Keratinocyte (primary cell): ENCODE data around the gene ALOX15. TPM values are rescaled to one million over a fixed set of nuclear protein-coding genes. Genes with fewer than 3 reads are reported as not detected.
"Not testable (repeated sequence)": the region's sequence is repeated elsewhere in the genome, so short reads cannot be mapped to it uniquely, and the experiment has no call there.

ENCODE experiments used
- DNase-seq: peaks from one replicate; pipeline ENCODE4 v3.0.0-alpha.2; 2011; ENCODE audit warnings: low read depth, missing footprints, low spot score
- FAIRE-seq: peaks from 2 replicates; lab custom pipeline; 2011; peaks lifted over from hg19 to GRCh38; lab: Jason Lieb, UNC
- H2AFZ ChIP-seq: 2 replicates; pipeline ENCODE4 v1.6.0; 2012; ENCODE audit warnings: low read length, control low read depth, inconsistent platforms; ENCODE audit not compliant: control insufficient read depth
- H3K27ac ChIP-seq: 2 replicates; pipeline ENCODE4 v1.5.1; 2011; ENCODE audit warnings: low read length; ENCODE audit not compliant: control insufficient read depth, insufficient read depth
- H3K27me3 ChIP-seq: 3 replicates; pipeline ENCODE4 v1.6.0; 2011; ENCODE audit warnings: low read length; ENCODE audit not compliant: control insufficient read depth, insufficient read depth; ENCODE audit errors: extremely low read depth
- H3K36me3 ChIP-seq, 2 experiments: 2 replicates in 1 of 2; 3 replicates in 1 of 2; pipeline ENCODE4 v1.5.1; 2011; ENCODE audit warnings: low read length in 2 of 2, mild to moderate bottlenecking in 1 of 2; ENCODE audit not compliant: control insufficient read depth in 2 of 2, insufficient read depth in 2 of 2; ENCODE audit errors: extremely low read depth in 1 of 2
- H3K4me1 ChIP-seq: 3 replicates; pipeline ENCODE4 v1.5.1; 2011; ENCODE audit warnings: low read length; ENCODE audit not compliant: control insufficient read depth, insufficient read depth; ENCODE audit errors: extremely low read depth
- H3K4me2 ChIP-seq: 3 replicates; pipeline ENCODE4 v1.6.0; 2011; ENCODE audit warnings: low read depth, low read length; ENCODE audit not compliant: control insufficient read depth, insufficient read depth; ENCODE audit errors: extremely low read depth
- H3K4me3 ChIP-seq, 3 experiments: fragments of 200-600 bp in 1 of 3; sonication (generic) in 1 of 3; 2 replicates in 2 of 3; 3 replicates in 1 of 3; pipeline ENCODE4 v1.5.1; 2011 to 2016; ENCODE audit warnings: low read length in 3 of 3, mild to moderate bottlenecking in 3 of 3, control low read depth in 2 of 3, inconsistent platforms in 1 of 3, low read depth in 1 of 3, mixed read lengths in 1 of 3, mixed run types in 1 of 3, moderate library complexity in 1 of 3; ENCODE audit not compliant: control insufficient read depth in 2 of 3, insufficient read depth in 2 of 3; ENCODE audit errors: extremely low read depth in 1 of 3
- H3K79me2 ChIP-seq: 2 replicates; pipeline ENCODE4 v1.6.0; 2012; ENCODE audit warnings: low read length; ENCODE audit not compliant: control insufficient read depth, insufficient read depth
- H3K9ac ChIP-seq: 3 replicates; pipeline ENCODE4 v1.6.0; 2011; ENCODE audit warnings: low read length; ENCODE audit not compliant: control insufficient read depth, insufficient read depth; ENCODE audit errors: extremely low read depth
- H3K9me1 ChIP-seq: 3 replicates; pipeline ENCODE4 v1.6.0; 2011; ENCODE audit warnings: low read length; ENCODE audit not compliant: control insufficient read depth, insufficient read depth; ENCODE audit errors: extremely low read depth
- H3K9me3 ChIP-seq: 2 replicates; pipeline ENCODE4 v1.5.1; 2012; ENCODE audit warnings: low read depth, low read length; ENCODE audit not compliant: control insufficient read depth
- H4K20me1 ChIP-seq: 3 replicates; pipeline ENCODE4 v1.6.0; 2011; ENCODE audit warnings: low read length; ENCODE audit not compliant: control insufficient read depth, insufficient read depth; ENCODE audit errors: extremely low read depth
- EZH2 ChIP-seq: IDR thresholded peaks from one replicate; pipeline ENCODE4 v1.6.1; 2012; ENCODE audit warnings: inconsistent platforms, mild to moderate bottlenecking, low read length, moderate library complexity
- dilution Hi-C: fragments of 300-500 bp; cut with MboI; formaldehyde crosslinking; loops from one replicate; pipeline ENCODE4 v1.7.0; 2020; ENCODE audit warnings: low sequenced_read_pairs; ENCODE audit not compliant: extremely low pct_ligation_motif_present
- polyA minus RNA-seq, 3 experiments: library from RNA; depleted of rRNA, polyadenylated mRNA; stranded (reverse); fragments of >200 nt; gene quantifications; 1 replicate in 1 of 3; 2 replicates in 1 of 3; 3 replicates in 1 of 3; pipeline ENCODE4 v1.2.3, GENCODE V29; 2011
- polyA plus RNA-seq, 5 experiments: library from polyadenylated mRNA; depleted of rRNA in 3 of 5; stranded (reverse) in 3 of 5; stranded (forward) in 1 of 5; unstranded in 1 of 5; fragments of >200 nt; gene quantifications; 1 replicate in 1 of 5; 2 replicates in 3 of 5; 3 replicates in 1 of 5; pipeline versions ENCODE4 v1.2.1 to v1.2.3, GENCODE V29; 2011 to 2012; ENCODE audit warnings: missing spikeins in 2 of 5, low read depth in 1 of 5, low replicate concordance in 1 of 5
- TF ChIP-seq, protein P1 (sequence below), 3 experiments: IDR thresholded peaks in 1 of 3; conservative IDR thresholded peaks in 1 of 3; optimal IDR thresholded peaks in 1 of 3; 2 replicates in 2 of 3; 3 replicates in 1 of 3; pipeline versions ENCODE3 to v1.5.1; 2011; ENCODE audit warnings: low read length in 3 of 3, mild to moderate bottlenecking in 3 of 3, moderate library complexity in 2 of 3, control low read depth in 1 of 3, inconsistent platforms in 1 of 3; ENCODE audit not compliant: insufficient read depth in 2 of 3; ENCODE audit errors: extremely low read depth in 1 of 3

ALOX15 gene, protein sequence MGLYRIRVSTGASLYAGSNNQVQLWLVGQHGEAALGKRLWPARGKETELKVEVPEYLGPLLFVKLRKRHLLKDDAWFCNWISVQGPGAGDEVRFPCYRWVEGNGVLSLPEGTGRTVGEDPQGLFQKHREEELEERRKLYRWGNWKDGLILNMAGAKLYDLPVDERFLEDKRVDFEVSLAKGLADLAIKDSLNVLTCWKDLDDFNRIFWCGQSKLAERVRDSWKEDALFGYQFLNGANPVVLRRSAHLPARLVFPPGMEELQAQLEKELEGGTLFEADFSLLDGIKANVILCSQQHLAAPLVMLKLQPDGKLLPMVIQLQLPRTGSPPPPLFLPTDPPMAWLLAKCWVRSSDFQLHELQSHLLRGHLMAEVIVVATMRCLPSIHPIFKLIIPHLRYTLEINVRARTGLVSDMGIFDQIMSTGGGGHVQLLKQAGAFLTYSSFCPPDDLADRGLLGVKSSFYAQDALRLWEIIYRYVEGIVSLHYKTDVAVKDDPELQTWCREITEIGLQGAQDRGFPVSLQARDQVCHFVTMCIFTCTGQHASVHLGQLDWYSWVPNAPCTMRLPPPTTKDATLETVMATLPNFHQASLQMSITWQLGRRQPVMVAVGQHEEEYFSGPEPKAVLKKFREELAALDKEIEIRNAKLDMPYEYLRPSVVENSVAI
- 0.02 to 0.04 TPM (median 0.04 TPM) in 3 replicates for polyA plus RNA-seq
- polyA plus RNA-seq (2011; ENCODE audit: low read depth) = not detected
- polyA plus RNA-seq (2011; cell fraction: cytosol; rRNA removed) = 0.04 TPM in 1 of 2 replicates, not detected in the other
- polyA plus RNA-seq (2011; cell fraction: nucleus; rRNA removed) = not detected in 2 replicates
- polyA plus RNA-seq (2012; ENCODE audit: low replicate concordance) = not detected in 2 replicates
- polyA minus RNA-seq = not detected in 3 replicates
- polyA minus RNA-seq (2011; cell fraction: cytosol; rRNA and poly(A)+ RNA removed) = not detected
- not detected in 2 replicates for polyA minus RNA-seq (2011; cell fraction: nucleus; rRNA and poly(A)+ RNA removed)

DNA sequence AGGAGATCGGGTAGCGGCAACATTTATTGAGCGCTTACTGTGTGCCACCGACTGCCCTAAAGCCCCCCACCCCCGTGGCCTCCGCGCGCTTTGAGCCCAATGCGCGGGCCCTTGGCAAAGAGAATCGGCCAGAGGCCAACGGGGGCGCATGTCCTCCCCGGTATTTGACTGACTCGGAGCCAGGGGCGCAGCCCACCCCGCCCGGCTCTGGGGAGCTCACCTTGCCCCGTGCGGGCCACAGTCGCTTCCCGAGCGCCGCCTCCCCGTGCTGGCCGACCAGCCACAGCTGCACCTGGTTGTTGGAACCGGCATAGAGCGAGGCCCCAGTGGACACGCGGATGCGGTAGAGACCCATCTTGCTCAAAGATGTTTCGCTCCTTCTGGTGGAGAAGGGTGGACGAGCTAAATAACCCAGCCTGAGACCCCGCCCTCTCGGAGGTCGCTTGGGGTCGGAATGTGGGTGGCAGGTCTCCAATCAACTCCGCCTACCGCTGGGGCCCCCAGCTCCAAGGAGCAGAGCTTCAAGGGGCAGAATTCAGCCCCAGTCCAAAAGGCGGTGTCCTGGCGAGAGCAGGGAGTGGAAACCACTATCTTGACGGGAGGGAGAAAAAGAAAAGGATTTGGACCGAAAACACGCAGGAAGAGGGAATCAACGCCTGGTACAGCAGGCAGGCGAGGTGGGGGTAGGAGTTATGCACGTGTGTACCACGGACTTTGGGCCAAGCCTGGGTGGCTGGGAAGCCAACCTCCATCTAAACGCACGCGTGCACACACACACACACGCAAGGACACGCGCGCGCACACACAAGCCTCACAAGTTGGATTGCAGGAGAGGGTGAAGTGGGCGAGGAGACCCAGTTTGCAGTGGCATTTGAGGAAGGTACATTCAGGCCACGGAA is at the start of gene ALOX15:
TSS of gene ALOX15 (minus strand) at position 382 of the 899 bp plus-strand sequence. CDS start at position 355, 27 bp downstream.
- Histone ChIP-seq H3K27me3 (peaks cover 51% of the 10 kb centered on the region), H4K20me1 (no peaks in the 10 kb centered on the region), H3K4me2 (peak within 1 kb of the TSS; percentile 27), H2AFZ (no peak within 1 kb of the TSS), H3K36me3 (no peaks in the 10 kb centered on the region), H3K79me2 (no peaks in the 10 kb centered on the region), H3K9me1 (no peaks in the 10 kb centered on the region), H3K9me3 (no peaks in the 10 kb centered on the region), H3K4me1 (no peaks in the 10 kb centered on the region), H3K9ac (no peak within 1 kb of the TSS), H3K4me3 (no peak within 1 kb of the TSS), H3K27ac (no peak within 1 kb of the TSS)
- DNase-seq (no peak), FAIRE-seq (no peak)
- TF ChIP-seq, protein P1, sequence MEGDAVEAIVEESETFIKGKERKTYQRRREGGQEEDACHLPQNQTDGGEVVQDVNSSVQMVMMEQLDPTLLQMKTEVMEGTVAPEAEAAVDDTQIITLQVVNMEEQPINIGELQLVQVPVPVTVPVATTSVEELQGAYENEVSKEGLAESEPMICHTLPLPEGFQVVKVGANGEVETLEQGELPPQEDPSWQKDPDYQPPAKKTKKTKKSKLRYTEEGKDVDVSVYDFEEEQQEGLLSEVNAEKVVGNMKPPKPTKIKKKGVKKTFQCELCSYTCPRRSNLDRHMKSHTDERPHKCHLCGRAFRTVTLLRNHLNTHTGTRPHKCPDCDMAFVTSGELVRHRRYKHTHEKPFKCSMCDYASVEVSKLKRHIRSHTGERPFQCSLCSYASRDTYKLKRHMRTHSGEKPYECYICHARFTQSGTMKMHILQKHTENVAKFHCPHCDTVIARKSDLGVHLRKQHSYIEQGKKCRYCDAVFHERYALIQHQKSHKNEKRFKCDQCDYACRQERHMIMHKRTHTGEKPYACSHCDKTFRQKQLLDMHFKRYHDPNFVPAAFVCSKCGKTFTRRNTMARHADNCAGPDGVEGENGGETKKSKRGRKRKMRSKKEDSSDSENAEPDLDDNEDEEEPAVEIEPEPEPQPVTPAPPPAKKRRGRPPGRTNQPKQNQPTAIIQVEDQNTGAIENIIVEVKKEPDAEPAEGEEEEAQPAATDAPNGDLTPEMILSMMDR (optimal IDR thresholded peaks at IDR 0.05 in 1 of 3, IDR thresholded peaks at IDR 0.05 in 1 of 3, conservative IDR thresholded peaks at IDR 0.05 in 1 of 3; ENCODE audit: extremely low read depth in 1 of 3, insufficient read depth in 2 of 3, low read length in 3 of 3) = no peak
- TF ChIP-seq EZH2 = peak; percentile 69
- dilution Hi-C loops = no loop called here

DNA sequence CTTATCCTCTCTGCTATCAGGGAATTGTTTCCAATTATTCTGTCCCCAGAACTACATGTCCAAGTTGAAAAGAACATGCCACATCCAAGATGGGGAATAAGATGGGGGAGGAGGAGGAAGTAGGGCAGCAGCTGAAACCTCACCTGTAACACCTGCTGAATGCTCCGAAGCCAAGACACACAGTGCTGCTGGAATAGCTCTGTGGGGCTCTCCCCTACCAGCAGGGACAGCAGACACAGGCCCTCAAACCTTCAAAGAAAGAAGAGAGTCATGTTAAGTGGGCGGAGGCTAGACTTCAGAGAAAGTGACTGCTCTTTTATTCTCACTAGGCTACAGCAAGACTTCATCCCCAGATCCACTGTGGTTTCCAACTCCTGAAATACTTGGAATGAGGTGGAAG is 49.3 kb upstream of the ALOX15 start:
- FAIRE-seq = no peak
- dilution Hi-C loops = no loop called here

DNA sequence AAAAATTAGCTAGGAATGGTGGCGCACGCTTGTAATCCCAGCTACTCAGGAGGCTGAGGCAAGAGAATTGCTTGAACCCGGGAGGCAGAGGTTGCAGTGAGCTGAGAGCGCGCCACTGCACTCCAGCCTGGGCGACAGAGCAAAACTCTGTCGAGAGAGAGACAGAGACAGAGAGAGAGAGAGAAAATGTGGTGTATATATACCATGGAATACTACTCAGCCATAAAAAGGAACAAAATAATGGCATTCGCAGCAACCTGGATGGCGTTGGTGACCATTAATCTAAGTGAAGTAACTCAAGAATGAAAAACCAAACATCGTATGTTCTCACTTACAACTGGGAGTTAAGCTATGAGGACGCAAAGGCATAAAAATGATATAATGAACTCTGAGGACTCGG is 48.4 kb upstream of the ALOX15 start:
- H3K4me1 ChIP-seq, DNase-seq, H3K4me3 ChIP-seq, H3K9me1 ChIP-seq, H2AFZ ChIP-seq, FAIRE-seq, H3K27me3 ChIP-seq, H3K4me2 ChIP-seq, H3K27ac ChIP-seq, H3K9me3 ChIP-seq, dilution Hi-C loops, H4K20me1 ChIP-seq, H3K9ac ChIP-seq: not testable (repeated sequence)
- H3K36me3 ChIP-seq = peaks cover 14 to 20% of the 10 kb centered on the region in 2 experiments
- H3K79me2 ChIP-seq = peaks cover 44% of the 10 kb centered on the region

More for the DNA sequence above, 49.3 kb upstream of the ALOX15 start:
- Histone ChIP-seq H3K4me3 (no peak overlapping the region), H3K27me3 (no peaks in the 10 kb centered on the region), H3K9ac (no peak overlapping the region), H3K27ac (no peak overlapping the region), H3K4me1 (no peaks in the 10 kb centered on the region), H2AFZ (no peak overlapping the region), H3K36me3 (peaks cover 12 to 20% of the 10 kb centered on the region in 2 experiments), H3K9me1 (no peaks in the 10 kb centered on the region), H3K79me2 (peaks cover 47% of the 10 kb centered on the region), H4K20me1 (peaks cover 3% of the 10 kb centered on the region), H3K9me3 (no peaks in the 10 kb centered on the region), H3K4me2 (no peak overlapping the region)
- no peak for DNase-seq
- TF ChIP-seq, protein P1 (optimal IDR thresholded peaks at IDR 0.05 in 1 of 3, IDR thresholded peaks at IDR 0.05 in 1 of 3, conservative IDR thresholded peaks at IDR 0.05 in 1 of 3; ENCODE audit: extremely low read depth in 1 of 3, insufficient read depth in 2 of 3, low read length in 3 of 3) = no peak
- no peak for TF ChIP-seq EZH2
